GM12878 (cell line): ENCODE measurements around the gene CHRNE. TPM values are rescaled to one million over a fixed set of nuclear protein-coding genes. Genes with fewer than 3 reads are reported as not detected.

Source experiments
- BACH1 ChIP-seq: fragments of 450-650 bp; IDR thresholded peaks from 2 replicates; pipeline ENCODE4 v1.6.1; 2017; ENCODE audit warnings: mild to moderate bottlenecking, borderline replicate concordance
- BHLHE40 ChIP-seq, 2 experiments: fragments of 450-650 bp in 1 of 2; IDR thresholded peaks; 2 replicates each; pipeline ENCODE4 v1.6.1; 2011 to 2017; ENCODE audit warnings: low read depth in 2 of 2, borderline replicate concordance in 1 of 2, improper control_type of control experiment in 1 of 2, low read length in 1 of 2, mild to moderate bottlenecking in 1 of 2
- CREM ChIP-seq: IDR thresholded peaks from 2 replicates; pipeline ENCODE4 v1.6.1; 2014; ENCODE audit warnings: antibody characterized with exemption, low read depth
- GATAD2B ChIP-seq: fragments of 450-650 bp; conservative IDR thresholded peaks from 2 replicates; pipeline ENCODE4 v1.6.1; 2017; ENCODE audit warnings: low read depth, mild to moderate bottlenecking, moderate library complexity
- HDAC2 ChIP-seq: fragments of 200-600 bp; sonication (generic); IDR thresholded peaks from 2 replicates; pipeline ENCODE4 v1.6.1; 2017
- MEF2B ChIP-seq: fragments of 450-650 bp; IDR thresholded peaks from 2 replicates; pipeline ENCODE4 v1.6.1; 2018; ENCODE audit warnings: mild to moderate bottlenecking, moderate library complexity; ENCODE audit not compliant: partially characterized antibody, poor library complexity, severe bottlenecking
- MTA2 ChIP-seq: fragments of 450-650 bp; IDR thresholded peaks from 2 replicates; pipeline ENCODE4 v1.6.1; 2016; ENCODE audit warnings: low read depth, mild to moderate bottlenecking, moderate library complexity
- MXI1 ChIP-seq: fragments of 150-350 bp; IDR thresholded peaks from 2 replicates; pipeline ENCODE4 v1.6.1; 2011; ENCODE audit warnings: low read depth, mild to moderate bottlenecking, inconsistent platforms, low read length, improper control_type of control experiment
- NR2F1 ChIP-seq: fragments of 450-650 bp; conservative IDR thresholded peaks from 2 replicates; pipeline ENCODE4 v1.6.1; 2017; ENCODE audit warnings: mild to moderate bottlenecking
- NRF1 ChIP-seq: conservative IDR thresholded peaks from 2 replicates; pipeline ENCODE4 v1.6.1; 2011; ENCODE audit warnings: mild to moderate bottlenecking, low read depth, low read length, improper control_type of control experiment
- PAX8 ChIP-seq: fragments of 450-650 bp; IDR thresholded peaks from 2 replicates; pipeline ENCODE4 v1.6.1; 2017; ENCODE audit warnings: mild to moderate bottlenecking, moderate library complexity
- POLR2AphosphoS5 ChIP-seq: IDR thresholded peaks from 2 replicates; pipeline ENCODE4 v1.6.1; 2011; ENCODE audit warnings: mild to moderate bottlenecking, low read length, inconsistent platforms
- RBBP5 ChIP-seq: fragments of 200-600 bp; sonication (generic); conservative IDR thresholded peaks from 2 replicates; pipeline ENCODE4 v1.6.1; 2016
- STAT1 ChIP-seq: fragments of 450-650 bp; conservative IDR thresholded peaks from 2 replicates; pipeline ENCODE4 v1.6.1; 2014; ENCODE audit warnings: antibody characterized with exemption, mild to moderate bottlenecking
- SUPT20H ChIP-seq: IDR thresholded peaks from 2 replicates; pipeline ENCODE4 v1.6.1; 2011; ENCODE audit warnings: low read depth, mild to moderate bottlenecking, low read length, moderate library complexity, borderline replicate concordance; ENCODE audit not compliant: control insufficient read depth
- ZBTB11 ChIP-seq: fragments of 450-650 bp; formaldehyde crosslinking; IDR thresholded peaks from 2 replicates; pipeline ENCODE4 v1.5.0; 2022; ENCODE audit warnings: mild to moderate bottlenecking, missing genetic modification characterization
- polyA plus RNA-seq, 11 experiments: library from polyadenylated mRNA; depleted of rRNA in 4 of 11; unstranded in 6 of 11; stranded (reverse) in 5 of 11; fragments of >200 nt; fragmentation: Nextera tagmentation in 4 of 11; fragmentation: Illumina TruSeq in 1 of 11; extraction: Ambion mirVana in 4 of 11; extraction: Trizol in 1 of 11; gene quantifications; 1 replicate in 1 of 11; 2 replicates in 10 of 11; pipeline versions ENCODE4 v1.2.1 to v1.2.3, GENCODE V29; 2011 to 2016; ENCODE audit warnings: inconsistent platforms in 2 of 11, missing spikeins in 2 of 11, low read depth in 1 of 11
- total RNA-seq, 4 experiments: library from RNA; depleted of rRNA in 3 of 4; stranded (reverse); fragments of >200 nt in 3 of 4; fragmentation: Illumina TruSeq in 1 of 4; extraction: Trizol in 1 of 4; gene quantifications; 2 replicates each; pipeline versions ENCODE4 v1.2.1 to v1.2.3, GENCODE V29; 2013 to 2021
- TF ChIP-seq, protein P1 (sequence below): IDR thresholded peaks from 2 replicates; pipeline ENCODE4 v1.6.1; 2012; ENCODE audit warnings: low read depth, low read length, improper control_type of control experiment
- TF ChIP-seq, protein P2 (sequence below): IDR thresholded peaks from 2 replicates; pipeline ENCODE4 v1.6.1; 2012; ENCODE audit warnings: improper control_type of control experiment, low read depth, low read length; ENCODE audit not compliant: insufficient replicate concordance
- TF ChIP-seq, protein P3 (sequence below): fragments of 450-650 bp; IDR thresholded peaks from 2 replicates; pipeline ENCODE4 v1.6.1; 2018; ENCODE audit warnings: borderline replicate concordance, mild to moderate bottlenecking; ENCODE audit not compliant: partially characterized antibody

CHRNE gene
- total and polyA plus RNA-seq, 10 of the 15 experiments (the other 5 are each of a cell fraction or from before 2014, with no cell fraction given), result 0.05 to 0.11 (median 0.08) TPM; not detected in 6

DNA sequence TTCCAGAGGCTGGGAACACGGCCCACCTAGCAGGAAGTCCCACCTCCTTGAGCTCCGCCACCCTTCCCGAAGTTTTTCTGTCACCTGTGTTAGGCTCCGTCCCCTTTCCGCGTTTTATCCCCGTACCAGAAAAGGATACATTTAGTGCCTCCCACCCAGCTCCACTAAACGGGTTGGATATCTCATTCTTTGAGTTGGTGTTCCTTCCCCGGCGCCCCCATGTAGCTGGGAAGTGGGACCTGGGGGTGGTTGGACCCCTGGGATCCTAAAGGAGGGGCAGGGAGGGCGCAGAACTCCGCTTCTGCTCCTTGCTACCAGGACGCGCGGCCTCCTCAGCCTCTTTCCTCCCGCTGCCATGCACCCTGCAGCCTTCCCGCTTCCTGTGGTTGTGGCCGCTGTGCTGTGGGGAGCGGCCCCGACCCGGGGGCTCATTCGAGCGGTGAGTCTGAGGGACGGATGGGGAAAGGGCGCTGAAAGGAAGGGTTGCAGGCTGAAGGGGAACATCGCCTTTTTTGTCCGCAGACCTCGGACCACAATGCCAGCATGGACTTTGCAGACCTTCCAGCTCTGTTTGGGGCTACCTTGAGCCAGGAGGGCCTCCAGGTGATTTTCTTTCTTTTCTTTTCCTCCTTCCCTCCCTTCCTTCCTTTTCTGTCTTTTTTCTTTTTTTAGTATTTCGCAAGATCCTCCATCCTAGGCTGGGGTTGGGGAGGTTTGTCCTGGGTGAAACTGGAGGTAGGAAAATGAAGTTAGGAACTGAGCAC is 37.8 kb upstream of the CHRNE start (continued):
- TF ChIP-seq, protein P1, sequence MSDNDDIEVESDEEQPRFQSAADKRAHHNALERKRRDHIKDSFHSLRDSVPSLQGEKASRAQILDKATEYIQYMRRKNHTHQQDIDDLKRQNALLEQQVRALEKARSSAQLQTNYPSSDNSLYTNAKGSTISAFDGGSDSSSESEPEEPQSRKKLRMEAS, result no peak
- TF ChIP-seq MTA2 (0 out of 2 replicates have a peak, but pooled peaks have one; percentile 17), ZBTB11 (CRISPR knock-in tag) (no peak), MXI1 (no peak; the same call in 1 of the 2 replicates), POLR2AphosphoS5 (peak; percentile 15; the same call in 1 of the 2 replicates), BHLHE40 (IDR thresholded peaks at IDR 0.05; ENCODE audit: borderline replicate concordance in 1 of 2, low read depth in 2 of 2, low read length in 1 of 2) (no peak), PAX8 (no peak), NRF1 (no peak), NR2F1 (no peak), RBBP5 (no peak), CREM (no peak), HDAC2 (no peak), MEF2B (no peak), SUPT20H (no peak), BACH1 (no peak), STAT1 (no peak), GATAD2B (peak; percentile 31; the same call in 1 of the 2 replicates)
- TF ChIP-seq, protein P2, sequence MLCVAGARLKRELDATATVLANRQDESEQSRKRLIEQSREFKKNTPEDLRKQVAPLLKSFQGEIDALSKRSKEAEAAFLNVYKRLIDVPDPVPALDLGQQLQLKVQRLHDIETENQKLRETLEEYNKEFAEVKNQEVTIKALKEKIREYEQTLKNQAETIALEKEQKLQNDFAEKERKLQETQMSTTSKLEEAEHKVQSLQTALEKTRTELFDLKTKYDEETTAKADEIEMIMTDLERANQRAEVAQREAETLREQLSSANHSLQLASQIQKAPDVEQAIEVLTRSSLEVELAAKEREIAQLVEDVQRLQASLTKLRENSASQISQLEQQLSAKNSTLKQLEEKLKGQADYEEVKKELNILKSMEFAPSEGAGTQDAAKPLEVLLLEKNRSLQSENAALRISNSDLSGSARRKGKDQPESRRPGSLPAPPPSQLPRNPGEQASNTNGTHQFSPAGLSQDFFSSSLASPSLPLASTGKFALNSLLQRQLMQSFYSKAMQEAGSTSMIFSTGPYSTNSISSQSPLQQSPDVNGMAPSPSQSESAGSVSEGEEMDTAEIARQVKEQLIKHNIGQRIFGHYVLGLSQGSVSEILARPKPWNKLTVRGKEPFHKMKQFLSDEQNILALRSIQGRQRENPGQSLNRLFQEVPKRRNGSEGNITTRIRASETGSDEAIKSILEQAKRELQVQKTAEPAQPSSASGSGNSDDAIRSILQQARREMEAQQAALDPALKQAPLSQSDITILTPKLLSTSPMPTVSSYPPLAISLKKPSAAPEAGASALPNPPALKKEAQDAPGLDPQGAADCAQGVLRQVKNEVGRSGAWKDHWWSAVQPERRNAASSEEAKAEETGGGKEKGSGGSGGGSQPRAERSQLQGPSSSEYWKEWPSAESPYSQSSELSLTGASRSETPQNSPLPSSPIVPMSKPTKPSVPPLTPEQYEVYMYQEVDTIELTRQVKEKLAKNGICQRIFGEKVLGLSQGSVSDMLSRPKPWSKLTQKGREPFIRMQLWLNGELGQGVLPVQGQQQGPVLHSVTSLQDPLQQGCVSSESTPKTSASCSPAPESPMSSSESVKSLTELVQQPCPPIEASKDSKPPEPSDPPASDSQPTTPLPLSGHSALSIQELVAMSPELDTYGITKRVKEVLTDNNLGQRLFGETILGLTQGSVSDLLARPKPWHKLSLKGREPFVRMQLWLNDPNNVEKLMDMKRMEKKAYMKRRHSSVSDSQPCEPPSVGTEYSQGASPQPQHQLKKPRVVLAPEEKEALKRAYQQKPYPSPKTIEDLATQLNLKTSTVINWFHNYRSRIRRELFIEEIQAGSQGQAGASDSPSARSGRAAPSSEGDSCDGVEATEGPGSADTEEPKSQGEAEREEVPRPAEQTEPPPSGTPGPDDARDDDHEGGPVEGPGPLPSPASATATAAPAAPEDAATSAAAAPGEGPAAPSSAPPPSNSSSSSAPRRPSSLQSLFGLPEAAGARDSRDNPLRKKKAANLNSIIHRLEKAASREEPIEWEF, result no peak
- TF ChIP-seq, protein P3, sequence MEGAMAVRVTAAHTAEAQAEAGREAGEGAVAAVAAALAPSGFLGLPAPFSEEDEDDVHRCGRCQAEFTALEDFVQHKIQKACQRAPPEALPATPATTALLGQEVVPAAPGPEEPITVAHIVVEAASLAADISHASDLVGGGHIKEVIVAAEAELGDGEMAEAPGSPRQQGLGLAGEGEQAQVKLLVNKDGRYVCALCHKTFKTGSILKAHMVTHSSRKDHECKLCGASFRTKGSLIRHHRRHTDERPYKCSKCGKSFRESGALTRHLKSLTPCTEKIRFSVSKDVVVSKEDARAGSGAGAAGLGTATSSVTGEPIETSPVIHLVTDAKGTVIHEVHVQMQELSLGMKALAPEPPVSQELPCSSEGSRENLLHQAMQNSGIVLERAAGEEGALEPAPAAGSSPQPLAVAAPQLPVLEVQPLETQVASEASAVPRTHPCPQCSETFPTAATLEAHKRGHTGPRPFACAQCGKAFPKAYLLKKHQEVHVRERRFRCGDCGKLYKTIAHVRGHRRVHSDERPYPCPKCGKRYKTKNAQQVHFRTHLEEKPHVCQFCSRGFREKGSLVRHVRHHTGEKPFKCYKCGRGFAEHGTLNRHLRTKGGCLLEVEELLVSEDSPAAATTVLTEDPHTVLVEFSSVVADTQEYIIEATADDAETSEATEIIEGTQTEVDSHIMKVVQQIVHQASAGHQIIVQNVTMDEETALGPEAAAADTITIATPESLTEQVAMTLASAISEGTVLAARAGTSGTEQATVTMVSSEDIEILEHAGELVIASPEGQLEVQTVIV, result no peak
